Osteocyte (in vitro differentiated cells): ENCODE results near the gene PIM2. TPM values are rescaled to one million over a fixed set of nuclear protein-coding genes. Genes with fewer than 3 reads are reported as not detected.

Experiments used
- DNase-seq: peaks from one replicate; pipeline ENCODE4 v3.0.0; 2021; ENCODE audit warnings: mixed read lengths; ENCODE audit not compliant: unreplicated experiment; ENCODE audit errors: extremely low spot score
- H3K27ac Mint-ChIP-seq: one replicate; pipeline ENCODE4 v1.8.0; 2021; ENCODE audit warnings: mild to moderate bottlenecking, mixed read lengths; ENCODE audit not compliant: unreplicated experiment
- H3K27me3 Mint-ChIP-seq: one replicate; pipeline ENCODE4 v1.8.0; 2021; ENCODE audit warnings: mixed read lengths; ENCODE audit not compliant: unreplicated experiment
- H3K36me3 Mint-ChIP-seq: one replicate; pipeline ENCODE4 v1.8.0; 2021; ENCODE audit warnings: mixed read lengths; ENCODE audit not compliant: unreplicated experiment
- H3K4me1 Mint-ChIP-seq: one replicate; pipeline ENCODE4 v1.8.0; 2021; ENCODE audit warnings: mixed read lengths; ENCODE audit not compliant: unreplicated experiment
- H3K4me3 Mint-ChIP-seq: one replicate; pipeline ENCODE4 v1.8.0; 2021; ENCODE audit warnings: mild to moderate bottlenecking, moderate library complexity, mixed read lengths; ENCODE audit not compliant: unreplicated experiment
- H3K9me3 Mint-ChIP-seq: one replicate; pipeline ENCODE4 v1.8.0; 2021; ENCODE audit warnings: mixed read lengths; ENCODE audit not compliant: unreplicated experiment
- CTCF ChIP-seq: fragments of 200-600 bp; sonication (generic); IDR thresholded peaks from 2 replicates; pipeline ENCODE4 v1.5.0; 2021; ENCODE audit warnings: antibody characterized with exemption, mild to moderate bottlenecking, moderate library complexity
- long read RNA-seq: library from polyadenylated mRNA; unstranded; transcript quantifications from one replicate; pipeline ENCODE4 v2.0.0, GENCODE V29; 2021
- total RNA-seq: library from RNA; stranded (reverse); gene quantifications from 2 replicates; pipeline ENCODE4 v1.2.1, GENCODE V29; 2021

The PIM2 gene
- total RNA-seq: 6.4 and 7.3 TPM in 2 replicates
- long read RNA-seq, transcript PIM2-201 (6 exons, 2,075 nt): major isoform, 7 of 7 reads
- long read RNA-seq, partial matches to known transcripts: 0 of 7 reads
- long read RNA-seq, other reads (novel, unspliced or antisense): 0 of 7 reads

- Mint-ChIP-seq H3K9me3 (no peaks in the 10 kb centered on the region), H3K27ac (peak within 1 kb of the TSS; percentile 94), H3K36me3 (no peaks in the 10 kb centered on the region), H3K4me1 (peaks cover 26% of the 10 kb centered on the region), H3K27me3 (no peaks in the 10 kb centered on the region), H3K4me3 (peak within 1 kb of the TSS; percentile 74)
- peak; percentile 90 for DNase-seq
- no peak for TF ChIP-seq CTCF
These were observed at the start of gene PIM2 for GRCh38 chrX:48918643-48919340. Gene PIM2, minus strand, starts transcription at chrX:48919024. Its CDS starts 190 bp downstream, at chrX:48918834.

- H3K4me3 Mint-ChIP-seq: no peak overlapping the region
- TF ChIP-seq CTCF: no peak
- no peaks in the 10 kb centered on the region for H3K9me3 Mint-ChIP-seq
- DNase-seq: no peak
- H3K27me3 Mint-ChIP-seq: no peaks in the 10 kb centered on the region
- H3K27ac Mint-ChIP-seq: no peak overlapping the region
- H3K36me3 Mint-ChIP-seq: peaks cover 2% of the 10 kb centered on the region
- peaks cover 19% of the 10 kb centered on the region for H3K4me1 Mint-ChIP-seq
These were observed 49.6 kb upstream of the PIM2 start for GRCh38 chrX:48968377-48968776.

GRCh38 chrX:48966796-48967579 lies 48.2 kb upstream of the PIM2 start:
- no peaks in the 10 kb centered on the region for H3K27me3 Mint-ChIP-seq
- no peaks in the 10 kb centered on the region for H3K9me3 Mint-ChIP-seq
- peaks cover 9% of the 10 kb centered on the region for H3K4me1 Mint-ChIP-seq
- no peak overlapping the region for H3K4me3 Mint-ChIP-seq
- DNase-seq: no peak
- H3K27ac Mint-ChIP-seq: peak overlapping the region; percentile 45
- TF ChIP-seq CTCF: no peak
- H3K36me3 Mint-ChIP-seq: peaks cover 2% of the 10 kb centered on the region

GRCh38 chrX:48965959-48966358 lies 47.1 kb upstream of the PIM2 start:
- Mint-ChIP-seq H3K36me3 (peaks cover 2% of the 10 kb centered on the region), H3K27me3 (no peaks in the 10 kb centered on the region), H3K9me3 (no peaks in the 10 kb centered on the region), H3K27ac (no peak overlapping the region), H3K4me1 (peaks cover 9% of the 10 kb centered on the region), H3K4me3 (no peak overlapping the region)
- no peak for DNase-seq
- TF ChIP-seq CTCF: no peak

GRCh38 chrX:48961585-48962091 lies 42.8 kb upstream of the PIM2 start:
- no peak overlapping the region for H3K4me3 Mint-ChIP-seq
- no peak for TF ChIP-seq CTCF
- DNase-seq: no peak
- no peaks in the 10 kb centered on the region for H3K9me3 Mint-ChIP-seq
- no peak overlapping the region for H3K27ac Mint-ChIP-seq
- no peaks in the 10 kb centered on the region for H3K4me1 Mint-ChIP-seq
- H3K36me3 Mint-ChIP-seq: peaks cover 2% of the 10 kb centered on the region
- H3K27me3 Mint-ChIP-seq: no peaks in the 10 kb centered on the region
